Measurements from ENCODE around the gene SCO2.

The SCO2 gene

GRCh38 chr22:50473855-50474671 lies 51.3 kb downstream of the SCO2 start (continued):
- TF ChIP-seq ZSCAN5A (tag by site-specific recombination; IDR thresholded peaks at IDR 0.05) (no peak), BCL11B (tag by site-specific recombination; IDR thresholded peaks at IDR 0.05; ENCODE audit: low read depth) (no peak), ZFHX2 (tag by site-specific recombination; conservative IDR thresholded peaks at IDR 0.05) (peak; percentile 55), ZNF354C (tag by site-specific recombination; IDR thresholded peaks at IDR 0.05; ENCODE audit: borderline replicate concordance, low read depth) (no peak), ZNF529 (tag by site-specific recombination; IDR thresholded peaks at IDR 0.05; ENCODE audit: insufficient replicate concordance) (no peak), KLF8 (tag by site-specific recombination; IDR thresholded peaks at IDR 0.05) (peak; percentile 61; the same call in 1 of the 2 replicates), ZNF175 (tag by site-specific recombination; IDR thresholded peaks at IDR 0.05) (no peak), ZEB2 (tag by site-specific recombination; IDR thresholded peaks at IDR 0.05) (peak; percentile 71), ZNF692 (tag by site-specific recombination; IDR thresholded peaks at IDR 0.05) (0 out of 2 replicates have a peak, but pooled peaks have one; percentile 57), ZBTB7A (tag by site-specific recombination; IDR thresholded peaks at IDR 0.05; ENCODE audit: low read depth) (no peak), ZNF629 (tag by site-specific recombination; IDR thresholded peaks at IDR 0.05) (peak; percentile 81), ZNF664 (tag by site-specific recombination; IDR thresholded peaks at IDR 0.05) (no peak), ZBTB8A (tag by site-specific recombination; IDR thresholded peaks at IDR 0.05) (peak; percentile 26; the same call in 1 of the 2 replicates), ZNF707 (tag by site-specific recombination; IDR thresholded peaks at IDR 0.05) (no peak), ZNF449 (tag by site-specific recombination; IDR thresholded peaks at IDR 0.05) (no peak), ZIC2 (tag by site-specific recombination; IDR thresholded peaks at IDR 0.05) (peak; percentile 85), ZNF16 (tag by site-specific recombination; IDR thresholded peaks at IDR 0.05; ENCODE audit: low read depth) (no peak), TRIM28 (IDR thresholded peaks at IDR 0.05; ENCODE audit: borderline replicate concordance, low read length) (no peak), OSR2 (tag by site-specific recombination; IDR thresholded peaks at IDR 0.05) (0 out of 2 replicates have a peak, but pooled peaks have one; percentile 18), ZNF335 (tag by site-specific recombination; conservative IDR thresholded peaks at IDR 0.05) (peak; percentile 62), IKZF3 (tag by site-specific recombination; IDR thresholded peaks at IDR 0.05) (no peak)
- TF ChIP-seq, protein P1, sequence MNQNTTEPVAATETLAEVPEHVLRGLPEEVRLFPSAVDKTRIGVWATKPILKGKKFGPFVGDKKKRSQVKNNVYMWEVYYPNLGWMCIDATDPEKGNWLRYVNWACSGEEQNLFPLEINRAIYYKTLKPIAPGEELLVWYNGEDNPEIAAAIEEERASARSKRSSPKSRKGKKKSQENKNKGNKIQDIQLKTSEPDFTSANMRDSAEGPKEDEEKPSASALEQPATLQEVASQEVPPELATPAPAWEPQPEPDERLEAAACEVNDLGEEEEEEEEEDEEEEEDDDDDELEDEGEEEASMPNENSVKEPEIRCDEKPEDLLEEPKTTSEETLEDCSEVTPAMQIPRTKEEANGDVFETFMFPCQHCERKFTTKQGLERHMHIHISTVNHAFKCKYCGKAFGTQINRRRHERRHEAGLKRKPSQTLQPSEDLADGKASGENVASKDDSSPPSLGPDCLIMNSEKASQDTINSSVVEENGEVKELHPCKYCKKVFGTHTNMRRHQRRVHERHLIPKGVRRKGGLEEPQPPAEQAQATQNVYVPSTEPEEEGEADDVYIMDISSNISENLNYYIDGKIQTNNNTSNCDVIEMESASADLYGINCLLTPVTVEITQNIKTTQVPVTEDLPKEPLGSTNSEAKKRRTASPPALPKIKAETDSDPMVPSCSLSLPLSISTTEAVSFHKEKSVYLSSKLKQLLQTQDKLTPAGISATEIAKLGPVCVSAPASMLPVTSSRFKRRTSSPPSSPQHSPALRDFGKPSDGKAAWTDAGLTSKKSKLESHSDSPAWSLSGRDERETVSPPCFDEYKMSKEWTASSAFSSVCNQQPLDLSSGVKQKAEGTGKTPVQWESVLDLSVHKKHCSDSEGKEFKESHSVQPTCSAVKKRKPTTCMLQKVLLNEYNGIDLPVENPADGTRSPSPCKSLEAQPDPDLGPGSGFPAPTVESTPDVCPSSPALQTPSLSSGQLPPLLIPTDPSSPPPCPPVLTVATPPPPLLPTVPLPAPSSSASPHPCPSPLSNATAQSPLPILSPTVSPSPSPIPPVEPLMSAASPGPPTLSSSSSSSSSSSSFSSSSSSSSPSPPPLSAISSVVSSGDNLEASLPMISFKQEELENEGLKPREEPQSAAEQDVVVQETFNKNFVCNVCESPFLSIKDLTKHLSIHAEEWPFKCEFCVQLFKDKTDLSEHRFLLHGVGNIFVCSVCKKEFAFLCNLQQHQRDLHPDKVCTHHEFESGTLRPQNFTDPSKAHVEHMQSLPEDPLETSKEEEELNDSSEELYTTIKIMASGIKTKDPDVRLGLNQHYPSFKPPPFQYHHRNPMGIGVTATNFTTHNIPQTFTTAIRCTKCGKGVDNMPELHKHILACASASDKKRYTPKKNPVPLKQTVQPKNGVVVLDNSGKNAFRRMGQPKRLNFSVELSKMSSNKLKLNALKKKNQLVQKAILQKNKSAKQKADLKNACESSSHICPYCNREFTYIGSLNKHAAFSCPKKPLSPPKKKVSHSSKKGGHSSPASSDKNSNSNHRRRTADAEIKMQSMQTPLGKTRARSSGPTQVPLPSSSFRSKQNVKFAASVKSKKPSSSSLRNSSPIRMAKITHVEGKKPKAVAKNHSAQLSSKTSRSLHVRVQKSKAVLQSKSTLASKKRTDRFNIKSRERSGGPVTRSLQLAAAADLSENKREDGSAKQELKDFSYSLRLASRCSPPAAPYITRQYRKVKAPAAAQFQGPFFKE (tag by site-specific recombination; IDR thresholded peaks at IDR 0.05; ENCODE audit: borderline replicate concordance) = no peak
- TF ChIP-seq, protein P2, sequence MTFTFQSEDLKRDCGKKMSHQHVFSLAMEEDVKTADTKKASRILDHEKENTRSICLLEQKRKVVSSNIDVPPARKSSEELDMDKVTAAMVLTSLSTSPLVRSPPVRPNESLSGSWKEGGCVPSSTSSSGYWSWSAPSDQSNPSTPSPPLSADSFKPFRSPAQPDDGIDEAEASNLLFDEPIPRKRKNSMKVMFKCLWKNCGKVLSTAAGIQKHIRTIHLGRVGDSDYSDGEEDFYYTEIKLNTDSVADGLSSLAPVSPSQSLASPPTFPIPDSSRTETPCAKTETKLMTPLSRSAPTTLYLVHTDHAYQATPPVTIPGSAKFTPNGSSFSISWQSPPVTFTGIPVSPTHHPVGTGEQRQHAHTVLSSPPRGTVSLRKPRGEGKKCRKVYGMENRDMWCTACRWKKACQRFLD (tag by site-specific recombination; IDR thresholded peaks at IDR 0.05) = no peak
- TF ChIP-seq, protein P3, sequence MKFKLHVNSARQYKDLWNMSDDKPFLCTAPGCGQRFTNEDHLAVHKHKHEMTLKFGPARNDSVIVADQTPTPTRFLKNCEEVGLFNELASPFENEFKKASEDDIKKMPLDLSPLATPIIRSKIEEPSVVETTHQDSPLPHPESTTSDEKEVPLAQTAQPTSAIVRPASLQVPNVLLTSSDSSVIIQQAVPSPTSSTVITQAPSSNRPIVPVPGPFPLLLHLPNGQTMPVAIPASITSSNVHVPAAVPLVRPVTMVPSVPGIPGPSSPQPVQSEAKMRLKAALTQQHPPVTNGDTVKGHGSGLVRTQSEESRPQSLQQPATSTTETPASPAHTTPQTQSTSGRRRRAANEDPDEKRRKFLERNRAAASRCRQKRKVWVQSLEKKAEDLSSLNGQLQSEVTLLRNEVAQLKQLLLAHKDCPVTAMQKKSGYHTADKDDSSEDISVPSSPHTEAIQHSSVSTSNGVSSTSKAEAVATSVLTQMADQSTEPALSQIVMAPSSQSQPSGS (tag by site-specific recombination; IDR thresholded peaks at IDR 0.05; ENCODE audit: low read depth) = peak; percentile 86
